Hair follicle dermal papilla cell (primary cell): ENCODE results near the gene ABHD16B. TPM values are rescaled to one million over a fixed set of nuclear protein-coding genes. Genes with fewer than 3 reads are reported as not detected.
A peak's percentile ranks its signal among the peaks of the same experiment; 100 is the strongest.

Experiments
- small RNA-seq: library from RNA; depleted of rRNA; stranded (forward); fragments of <200 nt; gene quantifications from one replicate; pipeline ENCODE3, GENCODE V24; 2012
- total RNA-seq: library from RNA; depleted of rRNA; stranded (reverse); fragments of >200 nt; gene quantifications from 2 replicates; pipeline ENCODE4 v1.2.3, GENCODE V29; 2012

ABHD16B gene
- total RNA-seq = not detected in 2 replicates

DNA sequence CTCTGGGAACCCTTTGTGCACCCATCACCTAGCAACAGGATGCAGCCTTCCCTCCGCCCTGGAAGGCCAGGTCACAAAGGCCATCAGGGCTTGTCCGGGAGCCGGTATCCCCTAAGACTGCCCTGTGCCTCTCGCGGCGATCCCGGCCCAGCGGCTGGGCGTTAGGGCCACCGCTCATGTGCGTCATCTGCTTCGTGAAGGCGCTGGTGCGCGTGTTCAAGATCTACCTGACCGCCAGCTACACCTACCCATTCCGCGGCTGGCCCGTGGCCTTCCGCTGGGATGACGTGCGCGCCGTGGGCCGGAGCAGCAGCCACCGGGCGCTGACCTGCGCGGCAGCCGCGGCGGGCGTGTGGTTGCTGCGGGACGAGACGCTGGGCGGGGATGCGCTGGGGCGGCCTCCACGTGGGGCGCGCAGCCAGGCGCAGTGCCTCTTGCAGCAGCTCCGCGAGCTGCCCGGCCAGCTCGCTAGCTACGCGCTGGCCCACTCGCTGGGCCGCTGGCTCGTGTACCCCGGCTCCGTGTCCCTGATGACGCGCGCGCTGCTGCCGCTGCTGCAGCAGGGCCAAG, at the start of gene ABHD16B:
TSS of gene ABHD16B (plus strand) at position 134 of the 570 bp plus-strand sequence. CDS start at position 177, 43 bp downstream.

DNA sequence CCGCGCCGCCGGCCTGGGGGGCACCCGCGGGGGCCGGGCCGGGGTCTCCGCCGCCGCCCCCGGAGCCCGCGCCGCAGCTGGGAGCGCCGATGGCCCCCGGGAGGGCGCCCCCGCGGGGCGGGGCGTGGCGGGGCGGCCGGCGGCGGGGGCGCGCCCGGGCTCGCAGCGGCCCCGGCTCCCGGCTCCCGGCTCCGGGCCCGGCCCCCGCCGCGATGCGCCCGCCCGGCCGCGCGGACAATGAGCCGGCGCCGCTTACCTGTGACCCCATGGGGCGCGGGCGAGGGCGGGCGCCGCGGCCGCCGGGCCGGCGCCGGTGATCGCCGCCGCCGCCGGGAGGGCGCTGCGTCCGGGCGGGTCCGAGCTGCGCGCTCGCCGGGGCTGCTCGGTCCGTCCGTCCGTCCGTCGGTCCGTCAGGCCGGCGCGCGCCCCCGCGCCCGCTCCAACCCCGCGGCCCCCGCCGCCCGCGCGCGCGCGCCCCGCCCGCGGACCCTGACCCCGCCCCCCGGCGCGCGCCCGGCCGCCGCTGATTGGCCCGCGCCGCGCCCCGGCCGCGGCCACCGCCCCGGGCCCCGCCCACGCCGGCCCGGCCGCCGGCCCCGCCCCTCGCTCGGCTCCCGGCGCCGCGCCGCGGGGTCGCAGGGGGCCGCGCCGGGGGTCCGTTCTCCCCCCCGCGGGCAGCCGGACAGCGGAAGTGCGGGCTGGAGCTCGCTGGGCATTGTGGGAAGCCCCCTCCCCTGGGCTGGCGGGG, 30.3 kb upstream of the ABHD16B start, which contains the start of gene ZBTB46:
TSS of gene ZBTB46 (minus strand) at position 424 of the 748 bp plus-strand sequence. CDS start 40,507 bp downstream, outside the sequence.

DNA sequence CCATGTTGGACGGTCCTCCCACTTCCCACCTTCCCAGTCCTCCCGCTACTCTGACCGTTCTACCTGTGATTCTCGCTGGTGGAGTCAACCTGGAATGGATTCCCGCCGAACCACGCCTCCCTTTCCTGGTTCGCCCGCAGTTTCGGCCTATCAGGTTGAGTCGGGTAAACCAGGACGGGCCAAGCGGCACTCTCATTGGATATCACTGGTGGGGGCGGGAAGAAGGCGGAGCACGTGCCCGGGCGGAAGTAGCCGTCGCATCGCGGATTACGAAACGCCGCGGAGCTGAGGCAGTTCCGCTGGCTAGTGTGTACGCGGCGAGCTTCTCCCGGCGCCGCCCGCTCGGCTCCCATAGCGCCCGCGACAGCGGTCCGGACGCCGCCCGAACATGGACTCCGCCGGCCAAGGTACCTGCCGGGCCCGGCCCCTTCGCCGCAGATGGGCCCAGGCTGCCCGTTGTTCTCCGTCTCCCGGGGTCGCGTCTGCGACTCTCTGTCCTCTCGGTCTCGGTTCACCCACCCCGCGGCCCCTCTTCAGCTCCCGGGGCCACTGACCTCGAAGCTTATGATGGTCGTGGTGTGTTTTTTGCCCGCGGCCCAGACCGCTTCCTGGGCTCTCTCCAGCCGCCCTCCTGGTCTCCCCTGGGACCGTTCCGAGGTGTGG, 3.8 kb downstream of the ABHD16B start, which contains the start of gene TPD52L2:
TSS of gene TPD52L2 (plus strand) at position 293 of the 663 bp plus-strand sequence. CDS start at position 389, 96 bp downstream.

DNA sequence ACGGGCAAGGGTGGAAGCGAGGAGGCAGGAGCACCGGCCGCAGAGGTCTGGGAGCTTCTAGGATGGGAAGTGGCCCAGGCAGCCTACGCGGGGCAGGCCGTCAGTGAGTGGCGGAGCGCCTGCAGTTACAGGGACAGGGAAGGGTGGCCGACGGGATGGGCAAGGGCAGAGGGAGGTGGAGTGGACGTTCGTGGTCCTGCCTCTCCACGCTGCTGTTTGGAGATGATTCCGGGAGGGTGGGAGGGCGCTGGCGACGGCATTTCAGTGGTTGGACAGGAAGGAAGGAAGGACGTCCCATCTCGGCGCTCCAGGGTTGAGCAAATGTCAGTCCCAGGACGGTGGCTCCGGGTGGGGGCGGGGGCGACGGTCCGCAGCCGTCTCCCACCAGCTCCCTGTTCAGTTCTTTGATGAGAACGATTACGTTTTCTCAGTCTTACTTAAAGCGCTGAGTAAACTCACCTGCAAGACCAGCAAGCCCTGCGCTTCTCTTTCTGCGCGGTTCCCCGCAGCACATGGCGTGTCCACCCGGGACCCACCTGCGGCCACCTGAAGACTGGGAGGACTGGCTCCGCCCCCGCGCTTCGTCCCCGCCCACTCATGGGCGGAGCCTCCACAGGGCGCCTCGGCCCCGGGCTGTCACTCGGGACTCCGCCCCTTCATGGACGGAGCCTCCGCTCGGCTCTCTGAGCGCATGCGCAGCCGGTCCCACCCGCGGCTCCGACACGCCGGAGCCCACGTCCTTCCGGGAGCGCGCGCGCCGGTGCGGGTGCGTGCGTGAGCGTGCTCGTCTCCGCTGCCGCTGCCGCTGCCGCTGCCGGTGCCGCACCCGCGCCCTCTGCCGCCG, 33.3 kb downstream of the ABHD16B start, which contains the start of gene DNAJC5:
TSS of gene DNAJC5 (plus strand) at position 769 of the 844 bp plus-strand sequence. CDS start 33,220 bp downstream, outside the sequence.

Small RNAs within 50 kb of the gene (small RNA-seq; reads per million reads assigned to genes)
- 33.3 reads per million, percentile 96 among the genes with 10 or more reads in this experiment for gene RNU1-134P

Other genes starting within 250 kb of the ABHD16B start
- 15.1 and 16.6 TPM in 2 replicates for gene GMEB2, start 234.4 kb upstream of the ABHD16B start, total RNA-seq
- gene STMN3, start 208.1 kb upstream of the ABHD16B start, total RNA-seq = 10.0 and 12.0 TPM in 2 replicates
- gene RTEL1, start 203.2 kb upstream of the ABHD16B start, total RNA-seq = 16.9 and 21.3 TPM in 2 replicates
- gene TNFRSF6B, start 164.8 kb upstream of the ABHD16B start, total RNA-seq = 2.2 and 8.0 TPM in 2 replicates
- gene ARFRP1, start 153.5 kb upstream of the ABHD16B start, total RNA-seq = 26.6 and 32.0 TPM in 2 replicates
- 14.1 and 16.4 TPM in 2 replicates for gene ZGPAT, start 153.5 kb upstream of the ABHD16B start, total RNA-seq
- gene LIME1, start 124.8 kb upstream of the ABHD16B start, total RNA-seq = 4.5 and 4.6 TPM in 2 replicates
- gene SLC2A4RG, start 121.7 kb upstream of the ABHD16B start, total RNA-seq = 41.5 and 45.7 TPM in 2 replicates
- 0.36 and 0.81 TPM in 2 replicates for gene ZBTB46, start 30.2 kb upstream of the ABHD16B start, total RNA-seq
- 96.7 and 106 TPM in 2 replicates for gene TPD52L2, start 3.8 kb downstream of the ABHD16B start, total RNA-seq
- 63.8 and 66.5 TPM in 2 replicates for gene DNAJC5, start 33.6 kb downstream of the ABHD16B start, total RNA-seq
- 22.4 and 22.8 TPM in 2 replicates for gene UCKL1, start 94.9 kb downstream of the ABHD16B start, total RNA-seq
- gene ZNF512B, start 108.4 kb downstream of the ABHD16B start, total RNA-seq = 18.5 and 23.9 TPM in 2 replicates
- 0.49 TPM in 2 replicates for gene SAMD10, start 118.1 kb downstream of the ABHD16B start, total RNA-seq
- gene PRPF6, start 119.6 kb downstream of the ABHD16B start, total RNA-seq = 54.9 and 55.3 TPM in 2 replicates
- 1.7 and 2.6 TPM in 2 replicates for gene C20orf204, start 174.7 kb downstream of the ABHD16B start, total RNA-seq
- gene SOX18, start 188.1 kb downstream of the ABHD16B start, total RNA-seq = 0.16 and 0.24 TPM in 2 replicates
- gene TCEA2, start 201.7 kb downstream of the ABHD16B start, total RNA-seq = 23.3 and 24.0 TPM in 2 replicates
- 12.7 and 14.5 TPM in 2 replicates for gene RGS19, start 218.0 kb downstream of the ABHD16B start, total RNA-seq
- 2.4 and 3.2 TPM in 2 replicates for gene OPRL1, start 218.6 kb downstream of the ABHD16B start, total RNA-seq
- not detected in 2 replicates for gene LKAAEAR1, start 222.9 kb downstream of the ABHD16B start, total RNA-seq
- not detected in 2 replicates for gene NPBWR2, start 246.1 kb downstream of the ABHD16B start, total RNA-seq